Keratinocyte (primary cell): ENCODE results near the gene LRIG3.

Source experiments
- CTCF ChIP-seq, 3 experiments: IDR thresholded peaks in 1 of 3; conservative IDR thresholded peaks in 1 of 3; optimal IDR thresholded peaks in 1 of 3; 2 replicates in 2 of 3; 3 replicates in 1 of 3; pipeline versions ENCODE3 to v1.5.1; 2011; ENCODE audit warnings: low read length in 3 of 3, mild to moderate bottlenecking in 3 of 3, moderate library complexity in 2 of 3, control low read depth in 1 of 3, inconsistent platforms in 1 of 3; ENCODE audit not compliant: insufficient read depth in 2 of 3; ENCODE audit errors: extremely low read depth in 1 of 3
- EZH2 ChIP-seq: IDR thresholded peaks from one replicate; pipeline ENCODE4 v1.6.1; 2012; ENCODE audit warnings: inconsistent platforms, mild to moderate bottlenecking, low read length, moderate library complexity

GRCh38 chr12:58907391-58907790 is 12.9 kb downstream of the LRIG3 start:
- no peak for TF ChIP-seq CTCF (optimal IDR thresholded peaks at IDR 0.05 in 1 of 3, IDR thresholded peaks at IDR 0.05 in 1 of 3, conservative IDR thresholded peaks at IDR 0.05 in 1 of 3; ENCODE audit: extremely low read depth in 1 of 3, insufficient read depth in 2 of 3, low read length in 3 of 3)
- no peak for TF ChIP-seq EZH2
